Measurements from ENCODE around the gene ZIC5.

Gene ZIC5

GRCh38 chr13:99971576-99972189, at the start of gene ZIC5:
TSS of gene ZIC5 (minus strand) at chr13:99971767. CDS start at chr13:99971603, 164 bp downstream.
- no peak for DNase-seq

GRCh38 chr13:100019780-100020356, 48.3 kb upstream of the ZIC5 start:
- no peak for DNase-seq

- no peak for DNase-seq
These were observed 43.1 kb upstream of the ZIC5 start for GRCh38 chr13:100014621-100015020.

- DNase-seq, result no peak
These were observed 26.7 kb upstream of the ZIC5 start for GRCh38 chr13:99998261-99998660.

- DNase-seq, result no peak
These were observed 26.2 kb upstream of the ZIC5 start for GRCh38 chr13:99997702-99998214.

GRCh38 chr13:99996381-99996973, 24.9 kb upstream of the ZIC5 start:
- DNase-seq, result peak; percentile 95

- DNase-seq, result peak; percentile 73
These were observed 24.2 kb upstream of the ZIC5 start for GRCh38 chr13:99995589-99996380.

GRCh38 chr13:99995104-99995588, 23.6 kb upstream of the ZIC5 start:
- DNase-seq, result no peak

- DNase-seq, result no peak
These were observed 23.1 kb upstream of the ZIC5 start for GRCh38 chr13:99994638-99995020.

GRCh38 chr13:99993660-99994637, 22.4 kb upstream of the ZIC5 start:
- DNase-seq, result no peak

GRCh38 chr13:99992949-99993351, 21.4 kb upstream of the ZIC5 start:
- DNase-seq, result no peak

- no peak for DNase-seq
These were observed 20.5 kb upstream of the ZIC5 start for GRCh38 chr13:99991828-99992775.

- DNase-seq, result no peak
These were observed 19.7 kb upstream of the ZIC5 start for GRCh38 chr13:99991013-99991827.

GRCh38 chr13:99990126-99990977, 18.8 kb upstream of the ZIC5 start:
- DNase-seq, result no peak

- DNase-seq, result no peak
These were observed 17.9 kb upstream of the ZIC5 start for GRCh38 chr13:99989276-99990125.

GRCh38 chr13:99988529-99989275, 17.1 kb upstream of the ZIC5 start:
- DNase-seq, result no peak

Measured in NCI-H345 (cell line).